Left cardiac atrium (tissue), 4 donors: ENCODE measurements around the gene WT1. TPM values are rescaled to one million over a fixed set of nuclear protein-coding genes. Genes with fewer than 3 reads are reported as not detected.

Experiments
- ATAC-seq, 2 donors: fragments of 200-7000 bp; cut with Tn5 transposase; one replicate each; pipeline ENCODE4 v1.9.1; 2020; ENCODE audit warnings: mild to moderate bottlenecking in 2 of 2, moderate library complexity in 2 of 2
- DNase-seq: peaks from one replicate; pipeline ENCODE4 v3.0.0-alpha.2; 2020
- intact Hi-C, 2 donors: fragments of 100-400 bp; cut with DNase I; formaldehyde crosslinking; loops; one replicate each; pipeline versions ENCODE4 v1.14.1 to v1.15.1; 2022 to 2023
- total RNA-seq, 2 donors: library from RNA; stranded (reverse); fragmentation: NEBNext Ultra II Directional; extraction: Animal tissue kit (Norgen Biotek cat#: 25700); gene quantifications; one replicate each; pipeline ENCODE4 v1.2.1, GENCODE V29; 2021
- donor health status: DM: no; HTN: yes; CAD: no.
- donor health status: DM: no; HTN: yes; CAD: no; lungs with severe emphysema.
- donor health status: DM: yes; HTN: yes; CAD: no.
- donor health status: Dilated cardiomyopathy.

WT1 gene
- total RNA-seq, 2 donors from 2014 or later: 4.2 to 4.5 TPM

DNA sequence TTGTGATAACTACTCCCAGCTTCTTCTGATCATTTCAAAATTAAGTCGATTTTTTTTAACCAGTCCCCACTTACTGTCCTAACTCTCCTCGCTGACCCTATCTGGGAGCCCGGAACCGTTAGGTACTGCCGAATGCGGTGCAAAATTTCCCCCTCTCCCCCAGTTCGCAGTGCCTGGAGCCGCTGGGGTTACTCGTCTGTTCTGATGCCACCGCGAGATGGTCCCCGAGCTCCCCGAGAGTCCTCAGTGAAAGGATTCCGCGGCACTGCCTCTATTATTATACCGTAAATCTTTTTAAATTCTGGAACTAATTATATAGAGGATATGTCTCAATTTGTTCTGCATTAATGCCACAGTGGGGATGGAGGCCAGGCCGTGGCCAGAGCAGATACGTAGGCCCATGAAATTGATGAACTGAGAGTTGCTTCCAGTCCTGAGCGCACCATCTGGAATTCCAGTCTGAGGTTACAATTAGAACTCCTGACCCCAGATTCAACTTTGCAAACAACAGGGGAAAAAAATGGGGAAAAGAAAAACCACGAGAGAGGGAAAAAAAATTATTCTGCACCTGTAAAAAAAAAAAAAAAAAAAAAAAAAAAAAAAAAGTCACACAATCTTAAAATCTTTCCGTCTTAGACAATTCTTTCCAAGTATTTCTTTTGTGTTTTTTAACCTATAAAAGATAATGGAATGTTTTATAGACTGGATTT is 4.3 kb upstream of the WT1 start:
- intact Hi-C loops: no loop called here

DNA sequence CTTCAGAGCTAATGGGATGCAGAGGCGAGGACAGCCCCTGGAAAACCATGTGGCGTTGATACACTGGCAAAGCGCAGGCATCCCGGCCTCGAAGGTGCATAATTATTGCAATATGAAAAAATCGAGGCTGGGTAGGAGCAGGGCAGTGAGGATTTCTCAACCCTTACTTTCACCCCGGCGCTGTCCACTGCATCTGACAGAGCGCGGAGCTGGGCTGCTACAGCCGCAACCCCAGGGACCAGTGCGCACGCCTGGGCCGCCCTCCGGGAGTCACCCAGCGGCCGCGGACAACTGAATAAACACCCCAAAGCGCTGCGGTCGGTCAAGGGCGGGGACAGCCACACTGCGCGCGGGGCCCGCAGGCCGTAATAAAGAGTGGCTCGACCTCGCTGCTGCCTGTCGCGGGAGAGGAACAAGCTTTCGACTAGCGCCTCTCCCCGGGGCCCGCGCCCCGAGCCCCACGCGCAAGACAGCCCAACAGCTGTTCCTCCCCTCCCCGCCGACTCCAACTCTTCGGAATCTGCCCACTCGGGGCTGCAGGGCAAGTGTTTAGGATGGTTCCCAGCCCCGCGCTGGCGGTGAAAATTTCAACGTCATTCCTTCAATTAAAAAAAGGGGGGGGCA is 3.6 kb upstream of the WT1 start:
- DNase-seq: no peak
- intact Hi-C loops: no loop called here
- peak in 1 of 2 donors; percentile 2 for ATAC-seq

More for the DNA sequence above, 4.3 kb upstream of the WT1 start:
- ATAC-seq (no peak), DNase-seq (no peak)

- ATAC-seq: no peak
- no peak for DNase-seq
- intact Hi-C loops: no loop called here
These were observed 3.1 kb upstream of the WT1 start for GRCh38 chr11:32438346-32438865.

- intact Hi-C loops: no loop called here
- no peak for DNase-seq
- ATAC-seq: no peak
These were observed 2.4 kb upstream of the WT1 start for GRCh38 chr11:32437495-32438345.

DNA sequence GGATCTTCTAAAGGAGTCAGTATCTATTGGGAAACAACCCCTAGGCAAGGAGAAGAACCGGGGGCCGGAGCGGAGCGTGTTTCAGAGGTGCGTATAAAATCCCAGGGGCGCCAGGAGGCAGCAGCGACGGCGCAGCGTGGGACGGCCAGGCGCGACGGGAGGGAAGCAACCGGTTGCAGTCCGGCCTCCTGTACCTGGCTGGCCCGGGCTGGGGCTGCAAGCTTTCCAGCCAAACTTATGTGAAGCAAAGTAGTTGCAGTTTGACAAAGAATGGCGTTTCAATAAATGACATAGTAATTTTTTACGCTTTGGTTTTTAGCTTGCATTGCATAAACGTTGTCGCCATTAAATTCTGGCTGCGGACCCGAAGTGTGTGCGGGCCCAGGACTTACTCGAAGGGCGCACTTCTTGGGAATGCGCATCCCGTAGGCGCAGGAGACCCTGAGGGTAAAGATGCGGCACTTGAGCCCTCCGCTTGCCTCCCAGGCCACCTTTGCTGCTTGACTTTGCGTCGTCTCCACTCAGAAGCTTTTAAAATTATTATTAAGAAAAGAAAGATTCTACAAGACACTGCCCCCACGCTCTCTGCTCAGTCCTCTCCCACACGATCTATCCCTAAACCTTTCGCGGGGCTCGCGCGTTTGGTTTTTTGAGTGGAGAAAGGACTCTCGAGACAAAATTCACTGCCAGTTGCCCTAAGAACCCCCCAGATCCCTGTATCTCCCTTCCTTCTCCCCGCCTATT is 1.6 kb upstream of the WT1 start:
- DNase-seq: no peak
- intact Hi-C loops: no loop called here
- ATAC-seq: no peak

GRCh38 chr11:32435942-32436750 is 807 bp upstream of the WT1 start:
- DNase-seq (peak; percentile 75), ATAC-seq (peak; percentile 27 to 40)
- intact Hi-C loops: no loop called here

DNA sequence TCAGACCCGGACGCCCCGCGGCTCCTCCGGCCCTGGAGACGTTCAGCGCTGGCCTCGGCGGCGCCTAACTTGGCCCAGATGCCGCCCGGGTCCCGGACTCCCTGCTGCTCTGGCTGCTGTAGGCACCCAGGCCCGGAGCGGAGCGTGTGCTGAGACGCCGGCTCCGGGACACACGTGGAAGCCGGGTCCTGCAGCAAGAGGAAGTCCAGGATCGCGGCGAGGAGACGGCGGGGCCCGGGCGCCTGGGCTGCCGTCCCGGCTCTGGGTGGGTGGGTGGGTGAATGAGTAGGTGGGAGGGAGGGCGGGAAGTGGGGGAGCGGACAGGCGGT is 223 bp downstream of the WT1 start:
- ATAC-seq (peak; percentile 5 to 16), DNase-seq (peak; percentile 50)
- intact Hi-C loops: no loop called here

DNA sequence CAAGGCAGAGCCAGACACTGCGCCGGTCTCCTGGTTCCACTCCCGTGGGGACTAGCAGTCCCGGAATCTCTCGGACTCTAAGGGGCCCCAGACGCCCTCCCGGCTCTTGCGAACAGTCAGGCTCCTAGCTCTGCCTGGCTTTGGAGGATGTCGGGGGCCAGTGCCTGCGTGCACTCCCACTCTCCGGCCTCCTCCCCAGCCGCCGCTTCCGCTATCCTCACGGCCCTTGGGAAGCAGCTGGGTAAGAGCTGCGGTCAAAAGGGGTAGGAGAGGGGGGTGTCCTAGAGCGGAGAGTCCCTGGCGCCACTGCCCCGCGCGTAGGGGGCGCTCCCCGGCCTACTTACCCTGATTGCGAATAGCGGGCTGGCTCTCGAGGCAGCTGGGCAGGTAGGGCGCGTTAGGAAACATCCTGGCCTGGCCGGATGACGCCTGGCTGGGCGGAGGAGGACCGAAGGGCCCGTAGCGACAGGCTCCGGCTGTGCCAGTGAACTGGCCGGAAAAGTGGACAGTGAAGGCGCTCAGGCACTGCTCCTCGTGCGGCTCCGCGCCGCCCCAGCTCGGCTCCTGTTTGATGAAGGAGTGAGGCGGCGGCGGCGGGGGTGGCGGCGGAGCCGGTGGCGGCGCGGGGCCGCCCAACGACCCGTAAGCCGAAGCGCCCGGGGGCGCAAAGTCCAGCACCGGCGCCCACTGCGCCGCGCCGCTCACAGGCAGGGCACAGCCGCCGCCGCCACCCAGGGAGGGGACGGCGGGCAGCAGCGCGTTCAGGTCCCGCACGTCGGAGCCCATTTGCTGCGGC is 785 bp downstream of the WT1 start:
- peak; percentile 61 for DNase-seq
- ATAC-seq: peak; percentile 3 to 16
- intact Hi-C loops: no loop called here

- ATAC-seq: no peak
- no peak for DNase-seq
- intact Hi-C loops: no loop called here
These were observed 1.4 kb downstream of the WT1 start for GRCh38 chr11:32433914-32434355.

DNA sequence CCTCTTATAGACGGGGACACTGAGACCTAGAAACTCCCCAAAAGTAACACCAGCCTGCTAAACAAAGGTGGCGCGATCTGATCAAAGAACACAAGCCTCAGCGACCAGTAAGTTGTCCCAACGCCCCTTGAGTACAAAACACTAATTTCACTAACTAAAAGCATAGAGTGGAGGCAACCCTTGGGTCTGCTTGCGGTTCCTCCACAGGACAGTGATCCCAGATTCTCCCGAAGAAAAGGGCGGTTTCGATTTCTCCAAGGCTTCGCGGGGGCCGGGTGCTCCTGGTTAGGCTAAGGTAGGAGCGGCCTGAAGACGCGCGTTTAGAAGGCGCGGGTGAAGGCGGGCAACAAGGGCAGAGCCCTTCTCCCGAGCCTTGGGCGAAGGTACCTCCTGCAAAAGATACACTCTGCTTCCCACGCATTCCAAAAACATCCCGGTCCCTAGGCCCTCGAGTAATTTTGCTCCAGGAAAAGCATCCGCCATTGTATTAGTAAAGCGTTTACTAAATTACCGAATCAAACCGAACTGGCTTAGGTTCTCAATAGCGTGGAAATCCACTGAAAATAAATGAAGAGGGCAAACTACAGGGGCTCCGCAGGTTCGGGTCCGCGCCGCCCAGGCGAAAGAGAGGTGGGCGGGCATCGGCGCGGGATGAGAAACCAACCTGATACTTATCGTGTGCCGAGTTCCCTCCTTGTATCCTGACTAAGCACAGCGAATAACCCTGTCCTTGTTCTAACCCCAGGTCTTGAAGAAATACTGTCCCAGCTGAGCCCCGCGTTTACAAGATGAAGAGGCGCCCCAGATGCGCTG is 2.0 kb downstream of the WT1 start:
- DNase-seq: no peak
- intact Hi-C loops: no loop called here
- ATAC-seq: no peak

GRCh38 chr11:32432565-32432964 is 2.8 kb downstream of the WT1 start:
- ATAC-seq (no peak), DNase-seq (no peak)
- intact Hi-C loops: no loop called here

- ATAC-seq (no peak), DNase-seq (no peak)
- intact Hi-C loops: no loop called here
These were observed 4.6 kb downstream of the WT1 start for GRCh38 chr11:32430568-32431381.

DNA sequence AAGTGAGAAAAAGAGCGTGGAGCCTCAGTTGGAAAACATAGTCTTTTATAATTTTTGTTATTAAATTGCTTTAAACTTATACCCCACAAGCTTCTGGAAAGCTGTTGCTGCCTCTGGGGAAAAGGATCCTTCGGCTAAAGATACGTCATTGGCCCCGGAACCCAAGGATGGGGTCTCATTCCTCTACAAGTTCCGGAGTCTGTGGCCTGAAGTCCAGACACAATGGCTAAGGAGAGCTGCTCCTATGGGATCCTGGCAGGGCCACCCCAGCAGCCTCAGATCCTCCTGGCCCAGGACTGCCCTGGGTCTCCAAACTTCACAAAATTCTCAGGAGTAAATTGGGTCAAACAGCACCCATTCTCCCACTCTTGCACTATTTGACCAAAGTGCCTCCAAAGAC is 5.9 kb downstream of the WT1 start:
- intact Hi-C loops: loop anchor here in 1 of 2 donors (10.0 kb wide), 1 partner anchor 155 kb away; the partner anchor contains the start of gene EIF3M
- no peak for ATAC-seq
- no peak for DNase-seq

DNA sequence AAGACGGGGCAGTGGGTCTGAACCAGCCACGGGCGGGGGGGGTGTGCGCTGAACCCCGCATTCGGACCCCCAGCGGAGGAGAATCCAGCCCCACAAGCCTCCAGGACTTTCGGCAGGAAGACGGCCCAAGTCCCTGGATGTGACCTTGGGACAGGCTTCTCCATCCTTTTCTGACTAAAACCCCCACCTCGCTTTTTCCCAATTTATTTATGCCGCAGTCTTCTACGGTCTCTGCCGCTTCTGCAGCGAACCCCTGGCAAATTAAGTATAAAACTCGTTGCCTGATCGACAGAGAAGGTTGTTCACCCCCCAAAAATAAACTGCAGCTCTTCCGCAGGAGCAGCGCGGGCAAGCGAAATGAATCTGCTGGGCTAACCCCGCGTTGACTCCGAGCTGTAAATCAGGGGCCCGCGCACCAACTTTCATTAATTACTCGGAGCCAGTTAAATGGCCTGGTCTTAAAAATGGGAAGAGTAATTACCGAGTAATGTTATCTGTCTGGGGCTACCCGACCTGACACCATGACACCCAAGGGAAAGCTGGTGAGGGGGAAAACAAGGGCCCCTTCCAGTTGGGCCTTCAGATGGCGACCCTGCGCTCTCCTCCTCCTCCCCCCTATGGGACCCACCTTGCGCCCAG is 6.6 kb downstream of the WT1 start:
- DNase-seq (no peak), ATAC-seq (no peak)
- intact Hi-C loops: loop anchor here in 1 of 2 donors (10.0 kb wide), 1 partner anchor 156 kb away; the partner anchor contains the start of gene EIF3M

DNA sequence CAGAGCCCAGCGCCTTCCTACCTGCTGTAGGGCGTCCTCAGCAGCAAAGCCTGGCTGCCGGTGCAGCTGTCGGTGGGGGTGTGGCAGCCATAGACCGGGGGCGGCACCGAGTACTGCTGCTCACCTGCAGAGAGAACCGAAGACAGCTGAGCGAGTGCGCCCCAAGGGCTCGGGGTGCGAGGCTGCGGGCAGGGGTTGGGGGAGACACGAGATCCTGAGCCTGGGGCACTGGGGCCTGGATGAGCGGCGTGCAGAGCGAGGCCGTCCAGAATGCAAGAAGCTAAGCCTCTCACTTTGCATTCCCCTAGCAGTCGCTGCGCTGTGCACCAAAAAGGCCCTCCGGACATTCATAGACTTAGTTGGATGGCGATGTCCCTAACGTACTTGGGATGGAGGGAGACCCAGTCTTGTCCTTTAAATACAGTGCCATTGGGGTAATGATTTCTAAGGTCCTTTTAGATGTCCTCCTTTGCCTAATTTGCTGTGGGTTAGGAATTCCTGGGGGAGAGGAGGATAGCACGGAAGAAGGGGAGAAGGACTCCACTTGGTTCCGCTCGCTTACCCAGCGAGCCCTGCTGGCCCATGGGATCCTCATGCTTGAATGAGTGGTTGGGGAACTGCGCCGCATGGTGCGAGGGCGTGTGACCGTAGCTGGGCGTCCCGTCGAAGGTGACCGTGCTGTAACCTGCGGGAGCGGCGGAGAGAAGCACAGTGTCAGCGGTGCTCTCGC is 7.2 kb downstream of the WT1 start:
- intact Hi-C loops: loop anchor here in 1 of 2 donors (10.0 kb wide), 1 partner anchor 157 kb away; the partner anchor contains the start of gene EIF3M
- ATAC-seq (no peak), DNase-seq (no peak)
